Activated CD4-positive, alpha-beta T cell treated with anti-CD3 and anti-CD28 coated beads, Interleukin-2, Interleukin-6, amounts not matched to agents 100 ng/mL and 50 ng/mL, durations not matched to agents 16 hours and 8 hours (primary cell): Measurements from ENCODE around the gene DRD1.

Experiments
- DNase-seq: peaks from one replicate; pipeline ENCODE4 v3.0.0-alpha.2; 2020

The DRD1 gene

GRCh38 chr5:175444060-175444904 lies at the start of gene DRD1:
DRD1 (minus strand) TSS chr5:175444182; CDS start chr5:175443099, 1,083 bp downstream.
- DNase-seq: peak; percentile 67

GRCh38 chr5:175493726-175494125 lies 49.7 kb upstream of the DRD1 start:
- no peak for DNase-seq

- DNase-seq: no peak
Observed at GRCh38 chr5:175493260-175493659, 49.3 kb upstream of the DRD1 start.

- DNase-seq: no peak
Observed at GRCh38 chr5:175491223-175491622, 47.2 kb upstream of the DRD1 start.

- no peak for DNase-seq
Observed at GRCh38 chr5:175489693-175490443, 45.9 kb upstream of the DRD1 start.

- DNase-seq: no peak
Observed at GRCh38 chr5:175487514-175488222, 43.7 kb upstream of the DRD1 start.

- no peak for DNase-seq
Observed at GRCh38 chr5:175485631-175486030, 41.6 kb upstream of the DRD1 start.

GRCh38 chr5:175484829-175485228 lies 40.8 kb upstream of the DRD1 start:
- DNase-seq: no peak

- DNase-seq: no peak
Observed at GRCh38 chr5:175484322-175484721, 40.3 kb upstream of the DRD1 start.

- no peak for DNase-seq
Observed at GRCh38 chr5:175483337-175483736, 39.4 kb upstream of the DRD1 start.

GRCh38 chr5:175479125-175479881 lies 35.3 kb upstream of the DRD1 start:
- no peak for DNase-seq

GRCh38 chr5:175478384-175479124 lies 34.6 kb upstream of the DRD1 start, which contains the start of gene SFXN1:
SFXN1 (plus strand) TSS chr5:175478560; CDS start chr5:175492104, 13,544 bp downstream.
- peak; percentile 91 for DNase-seq

- DNase-seq: no peak
Observed at GRCh38 chr5:175478008-175478383, 34.0 kb upstream of the DRD1 start.

GRCh38 chr5:175477440-175477839 lies 33.5 kb upstream of the DRD1 start:
- no peak for DNase-seq

GRCh38 chr5:175475248-175475647 lies 31.3 kb upstream of the DRD1 start:
- DNase-seq: no peak

- no peak for DNase-seq
Observed at GRCh38 chr5:175472378-175472777, 28.4 kb upstream of the DRD1 start.

- DNase-seq: peak; percentile 20
Observed at GRCh38 chr5:175471628-175472027, 27.6 kb upstream of the DRD1 start.

GRCh38 chr5:175471196-175471595 lies 27.2 kb upstream of the DRD1 start:
- no peak for DNase-seq

GRCh38 chr5:175470781-175471180 lies 26.8 kb upstream of the DRD1 start:
- no peak for DNase-seq

GRCh38 chr5:175469916-175470315 lies 25.9 kb upstream of the DRD1 start:
- DNase-seq: no peak

- no peak for DNase-seq
Observed at GRCh38 chr5:175468892-175469291, 24.9 kb upstream of the DRD1 start.
